ENCODE data around the gene PTPRZ1. TPM values are rescaled to one million over a fixed set of nuclear protein-coding genes. Genes with fewer than 3 reads are reported as not detected.

PTPRZ1 gene
- total RNA-seq, 1 experiment from 2014 or later = not detected

DNA sequence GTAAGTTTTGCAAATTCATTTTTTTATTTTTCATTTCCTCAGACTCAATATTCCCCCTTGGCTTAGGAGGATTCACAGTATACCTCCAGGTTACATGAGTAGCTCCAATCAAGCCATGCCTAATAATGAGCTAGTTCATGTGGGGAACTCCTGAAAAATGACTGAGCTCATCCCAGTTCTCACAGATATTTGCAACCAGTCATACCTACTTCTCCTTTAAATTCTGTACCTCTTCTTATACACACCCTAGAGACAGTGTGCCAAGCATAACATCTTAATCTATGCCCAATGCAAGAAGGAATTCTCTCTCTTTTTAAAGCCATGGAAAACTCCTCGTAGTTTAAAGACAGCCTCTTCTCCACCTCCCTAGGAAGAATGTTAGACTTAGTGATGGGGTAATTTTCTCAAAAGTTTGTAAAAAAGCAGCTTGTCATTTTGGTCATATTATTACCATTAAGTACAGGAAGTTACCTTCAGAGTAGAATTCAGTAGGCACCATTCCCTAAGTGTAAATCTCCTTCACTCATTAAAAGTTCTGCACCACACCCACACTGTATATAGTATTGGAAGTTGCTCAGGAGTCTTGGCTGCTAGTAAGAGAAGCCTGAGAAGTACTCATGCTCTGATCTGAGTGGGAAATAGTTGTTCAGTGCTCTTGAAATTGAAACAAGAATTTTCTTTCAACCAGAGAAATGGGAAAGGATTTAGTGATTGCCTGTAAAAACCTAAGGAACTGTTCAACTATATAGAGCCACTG lies 72.7 kb downstream of the PTPRZ1 start:
- DNase-seq (ENCODE audit: extremely low read depth, low read depth) = no peak

DNA sequence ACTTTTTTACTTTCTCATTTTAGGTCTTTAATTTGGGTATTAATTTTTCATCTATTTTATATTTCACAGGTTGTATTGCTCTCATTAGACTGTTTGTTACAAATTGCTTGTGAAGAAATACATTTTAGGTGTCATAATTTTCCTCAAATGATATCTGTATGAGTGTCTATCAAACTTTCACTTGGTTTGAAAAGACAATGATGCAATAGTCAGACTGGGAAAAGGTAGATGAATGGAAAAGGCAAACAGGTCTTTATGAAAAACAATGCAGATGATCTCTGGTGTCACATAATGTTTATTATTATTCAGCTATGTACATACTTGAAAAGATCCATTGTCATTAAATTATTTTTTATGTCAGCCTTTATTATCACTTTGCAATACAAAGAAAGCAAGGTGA lies 80.2 kb downstream of the PTPRZ1 start:
- DNase-seq (ENCODE audit: extremely low read depth, low read depth) = no peak

DNA sequence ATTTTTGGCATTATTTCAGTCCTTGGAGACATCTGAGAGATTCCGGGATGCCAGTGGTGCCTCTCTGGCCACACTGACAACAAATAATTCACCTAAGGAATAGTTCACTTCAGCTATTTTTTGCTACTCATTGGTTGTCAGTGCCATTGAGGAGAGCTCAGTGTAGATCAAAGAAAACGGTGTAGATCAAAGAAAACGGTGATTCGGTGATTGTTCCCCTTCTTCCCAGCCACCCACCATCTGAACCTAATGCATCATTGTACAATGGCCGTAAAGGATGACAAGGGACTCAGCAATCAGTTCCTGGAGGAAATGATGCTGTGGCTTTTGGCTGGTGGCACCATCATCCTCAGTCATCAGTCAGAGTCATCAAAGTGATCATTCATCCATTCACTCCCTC lies 80.6 kb downstream of the PTPRZ1 start:
- no peak for DNase-seq (ENCODE audit: extremely low read depth, low read depth)

- DNase-seq (ENCODE audit: extremely low read depth, low read depth) = no peak
Observed at GRCh38 chr7:121954803-121955202, 81.8 kb downstream of the PTPRZ1 start.

- DNase-seq (ENCODE audit: extremely low read depth, low read depth) = no peak
Observed at GRCh38 chr7:121957626-121958025, 84.7 kb downstream of the PTPRZ1 start.

DNA sequence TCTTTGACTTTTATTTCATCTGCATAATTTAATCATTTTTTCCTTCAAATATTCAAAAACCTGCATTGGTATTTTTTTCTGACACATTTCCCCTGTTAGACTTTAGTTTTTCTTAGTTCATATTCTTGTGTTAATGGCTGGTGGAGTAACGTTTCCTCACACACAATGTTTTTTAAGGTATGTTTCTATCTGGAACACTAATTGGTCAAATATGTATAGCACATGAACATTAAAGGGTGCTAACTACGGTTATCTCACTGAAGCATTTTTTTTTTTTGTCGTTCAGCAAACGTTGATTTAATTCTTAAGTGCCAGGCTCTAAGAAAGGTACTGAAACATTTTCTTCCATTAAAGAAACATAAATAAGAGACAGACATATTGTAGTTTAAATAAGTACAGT lies 87.7 kb downstream of the PTPRZ1 start:
- DNase-seq (ENCODE audit: extremely low read depth, low read depth) = no peak

- no peak for DNase-seq (ENCODE audit: extremely low read depth, low read depth)
Observed at GRCh38 chr7:121961089-121961867, 88.3 kb downstream of the PTPRZ1 start.

- DNase-seq (ENCODE audit: extremely low read depth, low read depth) = no peak
Observed at GRCh38 chr7:121966276-121966934, 93.4 kb downstream of the PTPRZ1 start.

GRCh38 chr7:121966935-121967332 lies 94.0 kb downstream of the PTPRZ1 start:
- DNase-seq (ENCODE audit: extremely low read depth, low read depth) = no peak

DNA sequence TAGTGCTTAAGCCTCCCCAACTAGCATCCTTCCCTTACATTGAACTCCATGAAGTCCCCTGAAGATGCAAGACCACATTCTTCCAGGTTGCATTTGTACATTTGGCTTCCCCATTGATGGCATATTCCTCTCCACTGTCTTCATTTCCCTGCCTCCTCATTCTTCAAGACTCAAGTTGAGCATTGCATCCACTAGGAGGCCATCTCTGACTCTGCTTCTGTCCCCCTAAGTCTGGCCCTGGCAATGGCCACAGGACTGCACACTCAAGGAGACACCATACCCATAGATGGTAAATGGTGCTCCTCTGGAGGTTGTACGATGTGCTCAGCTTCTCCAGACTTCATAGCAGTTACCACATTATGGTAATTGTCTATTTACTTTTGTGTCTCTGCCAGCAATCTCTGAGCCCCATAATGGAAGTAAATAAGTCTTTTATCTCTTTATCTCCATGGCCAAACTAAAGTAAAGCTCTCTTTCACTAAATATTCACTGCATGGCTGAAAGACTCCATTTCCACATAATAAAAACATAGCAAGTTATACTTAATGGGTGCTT lies 112.6 kb downstream of the PTPRZ1 start:
- no peak for DNase-seq (ENCODE audit: extremely low read depth, low read depth)

GRCh38 chr7:121992068-121992467 lies 119.1 kb downstream of the PTPRZ1 start:
- no peak for DNase-seq (ENCODE audit: extremely low read depth, low read depth)

DNA sequence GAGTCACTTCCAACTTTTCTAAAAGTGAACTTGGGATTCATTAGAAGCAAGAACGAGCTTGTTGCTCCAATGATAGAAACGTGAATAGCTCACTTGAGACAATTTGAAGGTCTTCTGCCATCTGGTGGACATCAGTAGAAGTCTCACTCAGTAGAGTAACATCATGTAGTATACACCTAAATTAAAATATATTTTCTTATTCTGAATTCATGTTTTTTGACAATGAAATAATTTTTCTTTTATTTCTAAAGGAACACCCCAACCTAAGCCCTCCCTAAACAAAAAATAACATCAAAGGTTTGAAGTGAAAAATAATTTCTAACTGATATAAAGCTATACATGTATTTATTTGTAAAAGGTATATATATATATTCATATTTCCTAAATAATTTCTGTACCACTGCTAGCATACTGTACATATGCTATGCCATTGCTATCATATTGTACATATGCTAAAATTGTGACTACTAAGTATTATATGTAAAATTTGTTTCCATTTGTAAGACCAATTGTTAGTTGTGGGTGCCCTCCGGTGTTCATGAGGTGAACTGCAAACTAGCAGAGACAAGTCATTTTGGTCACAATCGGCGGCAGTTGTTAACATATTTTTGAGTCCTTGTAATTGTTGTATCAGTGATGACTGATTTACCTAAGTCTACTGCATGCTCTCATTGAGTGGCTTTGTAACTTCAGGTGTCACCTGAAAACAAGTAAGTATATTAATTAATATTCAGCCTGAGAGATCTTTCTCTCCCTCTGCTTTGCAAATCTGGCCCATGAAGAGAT lies 121.9 kb downstream of the PTPRZ1 start:
- DNase-seq (ENCODE audit: extremely low read depth, low read depth) = peak; percentile 67

GRCh38 chr7:122006687-122007086 lies 133.7 kb downstream of the PTPRZ1 start:
- DNase-seq (ENCODE audit: extremely low read depth, low read depth) = no peak

DNA sequence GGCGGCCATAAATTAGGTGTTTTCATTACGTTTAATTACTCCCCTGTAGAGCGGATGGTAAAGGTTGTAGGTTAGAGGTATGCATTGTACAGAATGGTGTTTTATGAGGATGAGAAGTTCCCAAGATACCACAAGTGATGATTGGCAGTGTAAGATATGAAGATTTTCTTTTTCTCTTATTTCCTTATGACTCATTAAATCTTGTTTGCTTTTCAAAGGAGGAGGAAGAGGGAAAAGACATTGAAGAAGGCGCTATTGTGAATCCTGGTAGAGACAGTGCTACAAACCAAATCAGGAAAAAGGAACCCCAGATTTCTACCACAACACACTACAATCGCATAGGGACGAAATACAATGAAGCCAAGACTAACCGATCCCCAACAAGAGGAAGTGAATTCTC lies 137.2 kb downstream of the PTPRZ1 start:
- no peak for DNase-seq (ENCODE audit: extremely low read depth, low read depth)

GRCh38 chr7:122013065-122013464 lies 140.1 kb downstream of the PTPRZ1 start:
- DNase-seq (ENCODE audit: extremely low read depth, low read depth) = no peak

GRCh38 chr7:122013630-122014029 lies 140.7 kb downstream of the PTPRZ1 start:
- no peak for DNase-seq (ENCODE audit: extremely low read depth, low read depth)

DNA sequence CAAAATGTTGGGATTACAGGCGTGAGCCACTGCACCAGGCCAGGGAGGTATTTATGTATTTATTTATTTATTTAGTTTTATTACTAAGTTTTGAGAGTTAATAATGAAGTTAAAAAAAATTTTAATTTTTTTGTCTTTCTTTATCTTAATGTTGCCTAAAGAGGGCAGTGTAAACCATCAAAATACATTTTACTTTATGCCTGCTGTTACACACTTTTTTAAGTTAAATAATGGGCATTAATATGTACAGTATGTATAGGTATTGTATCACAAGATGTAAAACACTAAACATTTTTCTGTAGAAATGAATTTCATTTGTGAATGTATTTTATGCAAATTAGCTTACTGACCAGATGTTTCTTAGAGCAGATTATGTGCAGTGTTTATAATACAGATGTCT lies 141.7 kb downstream of the PTPRZ1 start:
- DNase-seq (ENCODE audit: extremely low read depth, low read depth) = no peak

- DNase-seq (ENCODE audit: extremely low read depth, low read depth) = no peak
Observed at GRCh38 chr7:122018032-122018431, 145.1 kb downstream of the PTPRZ1 start.

- DNase-seq (ENCODE audit: extremely low read depth, low read depth) = no peak
Observed at GRCh38 chr7:122027058-122027457, 154.1 kb downstream of the PTPRZ1 start.

DNA sequence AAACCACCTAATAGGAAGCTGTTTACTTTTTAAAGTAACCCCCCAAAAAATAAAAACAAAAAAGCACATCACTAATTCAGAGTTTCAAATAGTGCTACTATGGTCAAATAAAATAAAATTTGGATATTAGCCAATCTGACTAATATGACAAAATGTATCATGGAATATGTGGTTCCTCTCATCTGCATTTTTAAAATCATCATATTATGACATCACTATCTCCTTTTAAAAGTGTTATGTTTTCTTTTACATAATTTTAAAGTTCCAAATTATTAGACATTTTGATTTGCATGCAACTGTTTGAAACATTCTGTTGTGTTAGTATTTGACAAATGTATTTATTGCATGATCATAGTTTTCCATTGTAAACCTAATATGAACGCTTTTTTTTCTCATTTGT lies 160.7 kb downstream of the PTPRZ1 start:
- DNase-seq (ENCODE audit: extremely low read depth, low read depth) = no peak

GRCh38 chr7:122035876-122036275 lies 162.9 kb downstream of the PTPRZ1 start:
- DNase-seq (ENCODE audit: extremely low read depth, low read depth) = no peak
